ENCODE measurements around the gene NPEPL1. TPM values are rescaled to one million over a fixed set of nuclear protein-coding genes. Genes with fewer than 3 reads are reported as not detected.

The NPEPL1 gene
- total RNA-seq, 2 experiments from 2014 or later: 15.4 to 17.1 TPM

DNA sequence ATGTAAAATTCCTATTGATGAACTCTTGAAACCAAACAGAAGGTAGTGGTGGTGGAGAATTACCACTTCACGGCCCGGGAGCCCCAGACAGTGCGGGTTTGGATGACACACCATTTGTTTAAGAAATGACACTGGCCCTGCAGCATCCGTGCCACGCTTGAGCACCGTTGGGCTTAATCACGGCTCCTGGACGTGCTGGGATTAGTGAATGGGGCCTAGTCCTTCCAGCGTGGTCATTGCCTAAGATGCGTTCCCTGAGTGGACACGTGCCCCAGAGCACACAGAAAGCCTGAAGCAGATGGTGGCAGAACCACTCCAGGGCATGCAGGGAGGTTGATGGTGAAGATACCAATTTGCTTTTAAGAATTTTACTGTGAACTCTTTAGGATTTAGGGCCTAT lies 27.0 kb upstream of the NPEPL1 start:
- Mint-ChIP-seq H3K9me3 (no peaks in the 10 kb centered on the region), H3K27ac (no peak overlapping the region), H3K4me1 (ENCODE audit: low read depth) (peaks cover 40% of the 10 kb centered on the region), H3K27me3 (no peaks in the 10 kb centered on the region), H3K4me3 (no peak overlapping the region), H3K36me3 (ENCODE audit: low read depth) (peaks cover 50% of the 10 kb centered on the region)
- intact Hi-C loops (cut with micrococcal nuclease): no loop called here
- CTCF ChIA-PET: no interaction called here
- DNase-seq (no peak), ATAC-seq (no peak)
- TF ChIP-seq, protein P1, sequence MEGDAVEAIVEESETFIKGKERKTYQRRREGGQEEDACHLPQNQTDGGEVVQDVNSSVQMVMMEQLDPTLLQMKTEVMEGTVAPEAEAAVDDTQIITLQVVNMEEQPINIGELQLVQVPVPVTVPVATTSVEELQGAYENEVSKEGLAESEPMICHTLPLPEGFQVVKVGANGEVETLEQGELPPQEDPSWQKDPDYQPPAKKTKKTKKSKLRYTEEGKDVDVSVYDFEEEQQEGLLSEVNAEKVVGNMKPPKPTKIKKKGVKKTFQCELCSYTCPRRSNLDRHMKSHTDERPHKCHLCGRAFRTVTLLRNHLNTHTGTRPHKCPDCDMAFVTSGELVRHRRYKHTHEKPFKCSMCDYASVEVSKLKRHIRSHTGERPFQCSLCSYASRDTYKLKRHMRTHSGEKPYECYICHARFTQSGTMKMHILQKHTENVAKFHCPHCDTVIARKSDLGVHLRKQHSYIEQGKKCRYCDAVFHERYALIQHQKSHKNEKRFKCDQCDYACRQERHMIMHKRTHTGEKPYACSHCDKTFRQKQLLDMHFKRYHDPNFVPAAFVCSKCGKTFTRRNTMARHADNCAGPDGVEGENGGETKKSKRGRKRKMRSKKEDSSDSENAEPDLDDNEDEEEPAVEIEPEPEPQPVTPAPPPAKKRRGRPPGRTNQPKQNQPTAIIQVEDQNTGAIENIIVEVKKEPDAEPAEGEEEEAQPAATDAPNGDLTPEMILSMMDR (IDR thresholded peaks at IDR 0.05): no peak
- POLR2A ChIA-PET: no interaction called here

DNA sequence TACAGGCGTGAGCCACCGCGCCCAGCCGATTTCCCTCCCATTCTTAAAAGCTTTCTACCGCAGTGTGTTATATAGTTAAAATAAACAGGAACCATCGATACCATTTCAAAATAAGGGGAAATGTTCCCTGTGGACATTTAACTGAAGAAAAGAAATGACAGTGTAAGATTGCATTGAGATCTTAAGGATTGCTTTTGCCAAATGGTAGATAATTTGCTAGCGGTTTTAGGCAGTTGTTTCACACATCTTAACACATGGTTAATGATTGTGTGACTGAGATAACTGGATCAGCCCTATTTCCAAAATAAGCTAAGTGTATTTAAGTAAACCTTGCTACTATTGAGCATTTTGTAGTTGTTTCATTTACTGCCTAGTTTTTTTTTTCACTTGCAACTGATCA lies 25.9 kb upstream of the NPEPL1 start:
- TF ChIP-seq, protein P1 (IDR thresholded peaks at IDR 0.05): no peak
- Mint-ChIP-seq H3K27me3 (no peaks in the 10 kb centered on the region), H3K9me3 (no peaks in the 10 kb centered on the region), H3K36me3 (ENCODE audit: low read depth) (peaks cover 44% of the 10 kb centered on the region), H3K4me3 (no peak overlapping the region), H3K27ac (no peak overlapping the region), H3K4me1 (ENCODE audit: low read depth) (peaks cover 31% of the 10 kb centered on the region)
- intact Hi-C loops (cut with micrococcal nuclease): no loop called here
- ATAC-seq: no peak
- POLR2A ChIA-PET: interaction anchor here (0.6 to 1.7 kb wide), 5 partner anchors 10 to 828 kb away, joined by 3 to 9 read pairs (median 4); partner anchors contain the start of genes NPEPL1 and STX16
- CTCF ChIA-PET: interaction anchor here (1.5 kb wide), 1 partner anchor 16 kb away, joined by 6 read pairs; the partner anchor contains the start of gene STX16
- DNase-seq: no peak

DNA sequence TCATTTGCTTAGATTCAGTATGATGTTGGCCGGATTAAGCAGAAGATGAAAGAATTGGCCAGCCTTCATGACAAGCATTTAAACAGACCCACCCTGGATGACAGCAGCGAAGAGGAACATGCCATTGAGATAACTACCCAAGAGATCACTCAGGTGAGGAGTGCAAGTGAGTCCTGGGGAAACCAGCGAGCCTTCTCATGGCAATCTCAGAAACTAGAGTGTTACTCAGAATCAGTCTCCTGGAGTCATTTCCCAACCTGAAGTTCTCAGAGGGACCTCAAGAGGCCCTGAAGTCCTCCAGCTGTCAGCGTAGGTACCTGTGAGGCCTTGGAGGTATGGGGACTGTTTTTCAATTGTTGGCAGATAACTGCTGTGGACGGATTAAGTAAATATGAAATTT lies 24.6 kb upstream of the NPEPL1 start:
- no peaks in the 10 kb centered on the region for H3K9me3 Mint-ChIP-seq
- H3K4me1 Mint-ChIP-seq (ENCODE audit: low read depth): peaks cover 23% of the 10 kb centered on the region
- no peak overlapping the region for H3K4me3 Mint-ChIP-seq
- TF ChIP-seq, protein P1 (IDR thresholded peaks at IDR 0.05): no peak
- POLR2A ChIA-PET: interaction anchor here (1.1 to 1.7 kb wide), 2 partner anchors 9 to 17 kb away, joined by 4 to 9 read pairs; partner anchors contain the start of gene STX16
- CTCF ChIA-PET: interaction anchor here (0.9 to 1.5 kb wide), 2 partner anchors 17 to 172 kb away, joined by 3 to 6 read pairs; partner anchors contain the start of gene STX16
- ATAC-seq (no peak), DNase-seq (no peak)
- H3K36me3 Mint-ChIP-seq (ENCODE audit: low read depth): peaks cover 42% of the 10 kb centered on the region
- intact Hi-C loops (cut with micrococcal nuclease): no loop called here
- no peak overlapping the region for H3K27ac Mint-ChIP-seq
- H3K27me3 Mint-ChIP-seq: no peaks in the 10 kb centered on the region

DNA sequence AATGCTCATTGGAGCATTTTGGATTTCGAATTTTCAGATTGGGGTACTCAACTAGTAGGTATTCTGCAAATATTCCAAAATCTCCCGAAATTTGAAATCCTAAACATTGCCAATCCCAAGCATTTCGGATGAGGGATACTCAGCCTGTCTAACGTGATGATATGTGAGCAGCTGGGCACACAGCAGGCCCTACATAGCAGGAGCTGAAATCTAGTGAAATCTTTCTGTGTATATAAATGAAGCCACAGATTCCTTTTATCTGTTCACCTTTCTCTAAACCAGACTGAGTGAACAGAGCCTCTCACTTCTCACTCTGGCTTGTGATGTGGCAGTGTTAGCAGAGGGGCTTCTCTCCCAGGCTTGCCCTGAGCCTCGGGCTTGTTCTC lies 23.7 kb upstream of the NPEPL1 start:
- POLR2A ChIA-PET: interaction anchor here (0.6 kb wide), 1 partner anchor 20 kb away, joined by 3 read pairs; no protein-coding TSS in a partner anchor
- Mint-ChIP-seq H3K4me1 (ENCODE audit: low read depth) (peaks cover 19% of the 10 kb centered on the region), H3K36me3 (ENCODE audit: low read depth) (peaks cover 43% of the 10 kb centered on the region), H3K27ac (no peak overlapping the region), H3K9me3 (no peaks in the 10 kb centered on the region), H3K27me3 (no peaks in the 10 kb centered on the region), H3K4me3 (no peak overlapping the region)
- intact Hi-C loops (cut with micrococcal nuclease): no loop called here
- ATAC-seq: no peak
- CTCF ChIA-PET: no interaction called here
- TF ChIP-seq, protein P1 (IDR thresholded peaks at IDR 0.05): no peak
- no peak for DNase-seq

DNA sequence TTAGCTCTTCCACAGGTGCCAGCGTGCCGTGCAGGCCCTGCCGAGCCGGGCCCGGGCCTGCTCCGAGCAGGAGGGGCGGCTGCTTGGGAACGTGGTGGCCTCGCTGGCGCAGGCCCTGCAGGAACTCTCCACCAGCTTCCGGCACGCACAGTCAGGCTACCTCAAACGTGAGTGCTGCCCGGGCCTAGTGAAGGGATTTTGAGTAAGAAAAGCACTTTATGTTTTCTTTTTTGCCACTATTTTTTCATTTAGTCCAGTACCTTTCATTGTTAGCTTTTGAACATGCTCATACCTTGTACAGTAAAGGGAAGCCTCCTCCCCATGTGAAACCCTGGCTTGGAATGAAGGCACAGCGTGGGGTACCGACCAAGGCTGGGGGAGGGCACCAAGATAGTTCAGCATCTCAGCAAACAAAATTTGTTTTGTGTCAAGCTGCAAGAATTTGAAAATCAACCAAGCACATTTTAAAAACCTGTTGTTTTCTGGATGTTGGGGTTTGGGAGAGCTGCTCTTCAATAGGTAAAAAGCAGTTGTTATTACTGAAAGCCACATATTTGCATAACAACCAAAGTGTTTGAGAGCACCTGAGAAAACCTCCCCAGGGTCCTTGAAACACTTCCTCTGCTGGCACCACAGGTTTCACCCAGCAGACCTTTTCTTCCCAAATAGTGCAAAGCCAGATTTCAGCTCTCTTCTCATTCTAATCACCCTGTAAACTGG lies 23.2 kb upstream of the NPEPL1 start:
- ChIA-PET CTCF (interaction anchor here (0.9 kb wide), 1 partner anchor 22 kb away, joined by 3 read pairs; no protein-coding TSS in a partner anchor), POLR2A (interaction anchor here (0.6 kb wide), 1 partner anchor 21 kb away, joined by 3 read pairs; no protein-coding TSS in a partner anchor)
- intact Hi-C loops (cut with micrococcal nuclease): no loop called here
- DNase-seq: no peak
- Mint-ChIP-seq H3K36me3 (ENCODE audit: low read depth) (peaks cover 44% of the 10 kb centered on the region), H3K9me3 (no peaks in the 10 kb centered on the region), H3K27me3 (no peaks in the 10 kb centered on the region), H3K27ac (peak overlapping the region; percentile 34), H3K4me3 (no peak overlapping the region), H3K4me1 (ENCODE audit: low read depth) (peaks cover 19% of the 10 kb centered on the region)
- TF ChIP-seq, protein P1 (IDR thresholded peaks at IDR 0.05): no peak
- no peak for ATAC-seq
